K562 (cell line): ENCODE data around the gene RBM5. TPM values are rescaled to one million over a fixed set of nuclear protein-coding genes. Genes with fewer than 3 reads are reported as not detected.

Experiments used
- BMI1 ChIP-seq: fragments of 150-350 bp; IDR thresholded peaks from 2 replicates; pipeline ENCODE4 v1.6.1; 2014; ENCODE audit warnings: low read length
- CREB1 ChIP-seq, 2 experiments: sonication (generic) in 1 of 2; formaldehyde crosslinking in 1 of 2; IDR thresholded peaks; 2 replicates each; pipeline versions ENCODE4 v1.6.1 to v1.8.0; 2012 to 2022; ENCODE audit warnings: inconsistent platforms in 1 of 2, mild to moderate bottlenecking in 1 of 2, missing genetic modification reagents in 1 of 2, moderate library complexity in 1 of 2
- CTBP1 ChIP-seq: fragments of 450-650 bp; IDR thresholded peaks from 2 replicates; pipeline ENCODE4 v1.6.1; 2016; ENCODE audit warnings: borderline replicate concordance
- FOXK2 ChIP-seq, 2 experiments: fragments of 450-650 bp; IDR thresholded peaks in 1 of 2; conservative IDR thresholded peaks in 1 of 2; 2 replicates each; pipeline ENCODE4 v1.6.1; 2016; ENCODE audit warnings: low read depth in 2 of 2, mild to moderate bottlenecking in 1 of 2
- GTF2F1 ChIP-seq: IDR thresholded peaks from 2 replicates; pipeline ENCODE4 v1.6.1; 2011; ENCODE audit warnings: low read depth, low read length, improper control_type of control experiment
- HINFP ChIP-seq: fragments of 450-650 bp; conservative IDR thresholded peaks from 2 replicates; pipeline ENCODE4 v1.6.1; 2016; ENCODE audit warnings: missing genetic modification characterization, low read depth, mild to moderate bottlenecking, control low read depth, missing compliant biosample characterization
- HIVEP1 ChIP-seq: fragments of 250-450 bp; sonication (Bioruptor Pico); IDR thresholded peaks from 2 replicates; pipeline ENCODE4 v1.4.0; 2020; ENCODE audit warnings: mild to moderate bottlenecking
- HMG20B ChIP-seq: fragments of 250-450 bp; sonication (Bioruptor Pico); IDR thresholded peaks from 2 replicates; pipeline ENCODE4 v1.5.0; 2021; ENCODE audit warnings: mild to moderate bottlenecking
- HOXB6 ChIP-seq: fragments of 250-450 bp; sonication (Bioruptor Pico); IDR thresholded peaks from 2 replicates; pipeline ENCODE4 v1.5.1; 2022; ENCODE audit warnings: mild to moderate bottlenecking, borderline replicate concordance
- KLF10 ChIP-seq: fragments of 250-450 bp; sonication (Bioruptor Pico); IDR thresholded peaks from 2 replicates; pipeline ENCODE4 v1.6.1; 2021; ENCODE audit warnings: matching md5 sums
- LEF1 ChIP-seq: fragments of 450-650 bp; IDR thresholded peaks from 2 replicates; pipeline ENCODE4 v1.6.1; 2016; ENCODE audit warnings: mild to moderate bottlenecking
- MTA3 ChIP-seq: fragments of 450-650 bp; formaldehyde crosslinking; IDR thresholded peaks from 2 replicates; pipeline ENCODE4 v1.6.1; 2017; ENCODE audit warnings: mild to moderate bottlenecking, borderline replicate concordance
- MYBL2 ChIP-seq, 2 experiments: fragments of 450-650 bp in 1 of 2; sonication (generic) in 1 of 2; formaldehyde crosslinking in 1 of 2; IDR thresholded peaks; 2 replicates each; pipeline versions ENCODE4 v1.6.1 to v1.8.1; 2017 to 2022; ENCODE audit warnings: borderline replicate concordance in 1 of 2, inconsistent platforms in 1 of 2, low read depth in 1 of 2, mild to moderate bottlenecking in 1 of 2, missing genetic modification reagents in 1 of 2, moderate library complexity in 1 of 2
- NFE2L1 ChIP-seq: fragments of 450-650 bp; IDR thresholded peaks from 2 replicates; pipeline ENCODE4 v1.6.1; 2016; ENCODE audit warnings: missing genetic modification characterization, low read depth, mild to moderate bottlenecking, missing compliant biosample characterization, moderate library complexity, borderline replicate concordance
- PHF8 ChIP-seq: fragments of 200-600 bp; sonication (generic); IDR thresholded peaks from 2 replicates; pipeline ENCODE4 v1.6.1; 2012; ENCODE audit warnings: mixed run types, mild to moderate bottlenecking, inconsistent platforms, low read length, moderate library complexity, borderline replicate concordance
- POLR3A ChIP-seq: IDR thresholded peaks from 2 replicates; pipeline ENCODE4 v1.6.1; 2011; ENCODE audit warnings: borderline replicate concordance, mild to moderate bottlenecking, moderate library complexity; ENCODE audit not compliant: insufficient read length, insufficient read depth; ENCODE audit errors: extremely low read depth
- RB1 ChIP-seq: fragments of 450-650 bp; IDR thresholded peaks from 2 replicates; pipeline ENCODE4 v1.6.1; 2017; ENCODE audit warnings: low read depth, mild to moderate bottlenecking
- TEAD1 ChIP-seq, 2 experiments: fragments of 450-650 bp in 1 of 2; sonication (generic) in 1 of 2; formaldehyde crosslinking; IDR thresholded peaks; 2 replicates each; pipeline versions ENCODE4 v1.4.0 to v1.8.0; 2020 to 2022; ENCODE audit warnings: mild to moderate bottlenecking in 2 of 2, missing genetic modification reagents in 1 of 2
- ZNF507 ChIP-seq: conservative IDR thresholded peaks from 2 replicates; pipeline ENCODE4 v1.6.1; 2017; ENCODE audit warnings: missing genetic modification characterization, missing compliant biosample characterization
- ZNF740 ChIP-seq, 3 experiments: fragments of 200-800 bp in 1 of 3; sonication (Bioruptor generic) in 1 of 3; sonication (generic) in 1 of 3; formaldehyde crosslinking in 1 of 3; IDR thresholded peaks; 2 replicates each; pipeline versions ENCODE4 v1.6.1 to v1.8.0; 2016 to 2022; ENCODE audit warnings: mild to moderate bottlenecking in 2 of 3, missing compliant biosample characterization in 2 of 3, missing genetic modification characterization in 2 of 3, missing genetic modification reagents in 1 of 3
- polyA plus RNA-seq, 8 experiments: library from polyadenylated mRNA; depleted of rRNA in 4 of 8; stranded (reverse) in 5 of 8; unstranded in 3 of 8; fragments of >200 nt; fragmentation: Nextera tagmentation in 2 of 8; fragmentation: Illumina TruSeq in 1 of 8; extraction: Ambion mirVana in 2 of 8; extraction: Trizol in 1 of 8; gene quantifications; 2 replicates each; pipeline versions ENCODE4 v1.2.1 to v1.2.3, GENCODE V29; 2011 to 2014; ENCODE audit warnings: inconsistent platforms in 1 of 8, missing spikeins in 1 of 8
- total RNA-seq, 7 experiments: library from RNA; depleted of rRNA in 6 of 7; stranded (reverse); fragments of >200 nt in 6 of 7; fragmentation: Illumina TruSeq in 2 of 7; extraction: Trizol in 2 of 7; gene quantifications; 2 replicates each; pipeline versions ENCODE4 v1.2.1 to v1.2.3, GENCODE V29; 2011 to 2021; ENCODE audit warnings: low replicate concordance in 1 of 7
- TF ChIP-seq, protein P1 (sequence below), 2 experiments: IDR thresholded peaks; 2 replicates each; pipeline ENCODE4 v1.6.1; 2011; ENCODE audit warnings: borderline replicate concordance in 1 of 2, control low read depth in 1 of 2, low read depth in 1 of 2, low read length in 1 of 2, mild to moderate bottlenecking in 1 of 2, mixed read lengths in 1 of 2, moderate library complexity in 1 of 2; ENCODE audit not compliant: insufficient read depth in 1 of 2, insufficient read length in 1 of 2, poor library complexity in 1 of 2, severe bottlenecking in 1 of 2; ENCODE audit errors: extremely low read depth in 1 of 2

Gene RBM5
- total and polyA plus RNA-seq, 9 of the 15 experiments (the other 6 are each of a cell fraction or from before 2014, with no cell fraction given): 24.5 to 153 (median 81.6) TPM

DNA sequence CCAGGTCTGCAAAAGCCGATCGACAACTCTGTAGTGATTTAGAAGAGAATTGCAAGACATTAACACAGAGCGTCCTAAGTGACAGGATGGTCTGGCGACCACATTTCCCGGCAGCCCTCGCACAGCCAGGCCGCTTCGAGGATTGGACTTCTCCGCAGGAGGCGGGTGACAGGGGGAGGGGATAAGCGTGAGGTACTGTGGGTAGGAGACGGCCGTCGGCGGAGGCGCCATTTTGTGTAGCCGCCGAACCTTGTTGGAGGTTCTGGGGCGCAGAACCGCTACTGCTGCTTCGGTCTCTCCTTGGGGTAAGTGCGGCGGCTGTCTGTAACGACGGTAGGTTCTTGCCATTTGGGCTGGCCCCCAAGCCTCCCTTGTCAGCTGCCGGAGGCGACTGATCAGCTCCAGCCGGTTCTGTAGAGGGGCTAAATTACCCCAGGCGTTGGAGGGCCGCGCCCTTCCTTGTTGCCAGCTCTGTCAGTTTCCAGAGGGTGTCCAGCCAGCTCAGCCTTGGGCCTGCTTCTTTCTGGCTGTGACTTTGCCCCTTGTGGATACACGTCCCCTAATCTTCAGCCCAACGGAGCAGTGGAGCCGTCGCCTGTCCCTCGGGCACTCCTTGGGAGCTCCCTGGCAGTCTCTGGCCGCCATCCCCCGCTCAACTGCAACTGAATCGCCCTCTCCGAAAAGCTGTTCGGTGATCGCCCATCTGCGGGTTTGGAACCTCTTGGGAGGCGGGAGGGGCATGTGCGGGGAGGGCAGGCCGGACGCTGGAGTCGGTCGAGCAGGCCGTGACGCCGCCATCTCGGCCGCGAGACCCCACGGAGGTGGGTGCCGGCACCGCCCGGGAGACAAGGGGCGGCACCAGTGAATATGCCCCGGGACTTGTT lies at the start of gene RBM5 (continued):
- TF ChIP-seq, protein P1, sequence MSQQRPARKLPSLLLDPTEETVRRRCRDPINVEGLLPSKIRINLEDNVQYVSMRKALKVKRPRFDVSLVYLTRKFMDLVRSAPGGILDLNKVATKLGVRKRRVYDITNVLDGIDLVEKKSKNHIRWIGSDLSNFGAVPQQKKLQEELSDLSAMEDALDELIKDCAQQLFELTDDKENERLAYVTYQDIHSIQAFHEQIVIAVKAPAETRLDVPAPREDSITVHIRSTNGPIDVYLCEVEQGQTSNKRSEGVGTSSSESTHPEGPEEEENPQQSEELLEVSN (IDR thresholded peaks at IDR 0.05; ENCODE audit: borderline replicate concordance in 1 of 2, extremely low read depth in 1 of 2, insufficient read depth in 1 of 2, insufficient read length in 1 of 2, low read depth in 1 of 2, low read length in 1 of 2, poor library complexity in 1 of 2, severe bottlenecking in 1 of 2): peak in 1 of 2 experiments; percentile 28
- TF ChIP-seq GTF2F1: no peak
- TF ChIP-seq LEF1: no peak
- no peak for TF ChIP-seq NFE2L1 (tag)
- no peak for TF ChIP-seq CTBP1
- TF ChIP-seq FOXK2 (conservative IDR thresholded peaks at IDR 0.05 in 1 of 2, IDR thresholded peaks at IDR 0.05 in 1 of 2; ENCODE audit: low read depth in 2 of 2): no peak; a peak in 1 of 4 replicates
- no peak; the same call in 1 of the 2 replicates for TF ChIP-seq RB1
- no peak for TF ChIP-seq KLF10 (CRISPR knock-in tag)
- 0 out of 2 replicates have a peak, but pooled peaks have one; percentile 3 for TF ChIP-seq MTA3
- no peak for TF ChIP-seq BMI1
- peak; percentile 87 for TF ChIP-seq PHF8
- TF ChIP-seq HINFP (tag): no peak
- TF ChIP-seq CREB1 (IDR thresholded peaks at IDR 0.05): peak; percentile 19; the same call in 1 of the 2 replicates
- TF ChIP-seq CREB1 (CRISPR knock-in tag; IDR thresholded peaks at IDR 0.05): peak; percentile 36; the same call in 1 of the 2 replicates
- no peak for TF ChIP-seq ZNF507
- no peak for TF ChIP-seq HIVEP1 (CRISPR knock-in tag)
- TF ChIP-seq HMG20B (CRISPR knock-in tag): no peak
- no peak for TF ChIP-seq HOXB6 (CRISPR knock-in tag)
- TF ChIP-seq POLR3A: no peak
- TF ChIP-seq MYBL2 (IDR thresholded peaks at IDR 0.05; ENCODE audit: low read depth): no peak
- no peak for TF ChIP-seq MYBL2 (CRISPR knock-in tag; IDR thresholded peaks at IDR 0.05; ENCODE audit: borderline replicate concordance)
- TF ChIP-seq TEAD1 (CRISPR knock-in tag; IDR thresholded peaks at IDR 0.05): no peak
- TF ChIP-seq ZNF740 (CRISPR knock-in tag; IDR thresholded peaks at IDR 0.05): no peak
- no peak for TF ChIP-seq ZNF740 (tag; IDR thresholded peaks at IDR 0.05)
